ENCODE measurements around the gene MAB21L1. TPM values are rescaled to one million over a fixed set of nuclear protein-coding genes. Genes with fewer than 3 reads are reported as not detected.
A peak's percentile ranks its signal among the peaks of the same experiment; 100 is the strongest.

The MAB21L1 gene
- total RNA-seq, 1 experiment from 2014 or later, result not detected

- Histone ChIP-seq H3K4ac (ENCODE audit: low read depth, low read length) (no peak overlapping the region), H3K27me3 (ENCODE audit: insufficient read depth, low read length) (peaks cover 50% of the 10 kb centered on the region), H2BK20ac (ENCODE audit: low read depth, low read length, poor library complexity, severe bottlenecking) (no peak overlapping the region), H3K4me2 (ENCODE audit: insufficient read depth, insufficient read length, low read length) (peak overlapping the region; percentile 62), H3K27ac (ENCODE audit: insufficient read length, low read depth, low read length) (no peak overlapping the region), H4K20me1 (ENCODE audit: control insufficient read depth, insufficient read depth, insufficient read length) (no peaks in the 10 kb centered on the region), H3T11ph (ENCODE audit: low read length) (no peak overlapping the region), H4K8ac (replicated peaks; ENCODE audit: insufficient read length, low read depth, low read length) (no peak overlapping the region), H3K14ac (ENCODE audit: insufficient read depth, low read length) (no peak overlapping the region), H3K9ac (ENCODE audit: extremely low read depth, insufficient read length, low read length) (no peak overlapping the region), H3K23me2 (ENCODE audit: insufficient read length, low read depth, low read length, poor library complexity, severe bottlenecking) (peaks cover 28% of the 10 kb centered on the region), H2AFZ (ENCODE audit: low read length) (no peak overlapping the region), H3K79me1 (ENCODE audit: insufficient read depth, low read depth, low read length, poor library complexity, severe bottlenecking) (no peaks in the 10 kb centered on the region), H3K18ac (ENCODE audit: insufficient read length, low read depth, low read length) (no peak overlapping the region), H3K79me2 (ENCODE audit: insufficient read depth, low read length) (no peaks in the 10 kb centered on the region), H3K56ac (ENCODE audit: insufficient read length, low read depth, low read length) (no peak overlapping the region), H2AK5ac (ENCODE audit: insufficient read length, low read length) (no peak overlapping the region), H2BK5ac (ENCODE audit: insufficient read length, low read length) (no peak overlapping the region), H3K9me3 (ENCODE audit: control insufficient read depth, low read depth, low read length) (no peaks in the 10 kb centered on the region), H4K91ac (ENCODE audit: insufficient read length, low read depth, low read length) (no peak overlapping the region), H2BK12ac (ENCODE audit: insufficient read length, low read depth, low read length) (no peak overlapping the region), H2BK120ac (ENCODE audit: low read depth, low read length, poor library complexity, severe bottlenecking) (no peak overlapping the region), H2BK15ac (ENCODE audit: low read depth, low read length) (no peak overlapping the region), H3K4me1 (ENCODE audit: insufficient read depth, low read length) (peaks cover 2% of the 10 kb centered on the region; the same call in 1 of the 2 replicates), H4K5ac (ENCODE audit: insufficient read length, low read depth, low read length) (no peak overlapping the region), H3K23ac (ENCODE audit: insufficient read length, low read depth, low read length) (no peak overlapping the region)
- no peak for TF ChIP-seq CTCF (conservative IDR thresholded peaks at IDR 0.05)
- Mint-ChIP-seq H3K9me3 (no peaks in the 10 kb centered on the region; a peak in 1 of 5 replicates), H3K36me3 (ENCODE audit: insufficient read depth in 1 of 3, low read depth in 3 of 3) (no peaks in the 10 kb centered on the region), H3K4me1 (peaks cover 49 to 62% of the 10 kb centered on the region in 2 experiments), H3K27me3 (ENCODE audit: low read depth) (peaks cover 92% of the 10 kb centered on the region), H3K4me3 (peak overlapping the region; percentile 2 to 85; a peak in 3 of 5 replicates), H3K27ac (no peak overlapping the region)
- no CpG with 5 or more reads among the region's 7 CpGs for WGBS (ENCODE audit: extremely low coverage, insufficient read length, low lambda C conversion rate)
- DNase-seq, result no peak
Measured at GRCh38 chr13:35472323-35472881, 4.1 kb downstream of the MAB21L1 start.

Data from H9 (cell line).